HG02885 (cell line): ENCODE results near the gene DDX55.
"Not testable (repeated sequence)": the region's sequence is repeated elsewhere in the genome, so short reads cannot be mapped to it uniquely, and the experiment has no call there.

Experiments
- ATAC-seq: cut with Tn5 transposase; IDR thresholded peaks from one replicate; pipeline ENCODE4 v1.9.1; 2021; ENCODE audit warnings: mild to moderate bottlenecking; ENCODE audit not compliant: unreplicated experiment, poor library complexity

DDX55 gene

GRCh38 chr12:123601602-123602489, at the start of gene DDX55:
DDX55 (plus strand) TSS chr12:123602099; CDS start chr12:123602149, 50 bp downstream.
- ATAC-seq = peak; percentile 86

- not testable (repeated sequence) for ATAC-seq
Measured at GRCh38 chr12:123554136-123554535, 47.8 kb upstream of the DDX55 start.

GRCh38 chr12:123554843-123555242, 47.1 kb upstream of the DDX55 start:
- ATAC-seq = not testable (repeated sequence)

- not testable (repeated sequence) for ATAC-seq
Measured at GRCh38 chr12:123558487-123558886, 43.4 kb upstream of the DDX55 start.

- no peak for ATAC-seq
Measured at GRCh38 chr12:123559468-123559867, 42.4 kb upstream of the DDX55 start.

GRCh38 chr12:123571343-123571813, 30.5 kb upstream of the DDX55 start:
- ATAC-seq = no peak

GRCh38 chr12:123572391-123572790, 29.5 kb upstream of the DDX55 start:
- no peak for ATAC-seq

- ATAC-seq = no peak
Measured at GRCh38 chr12:123573870-123574269, 28.0 kb upstream of the DDX55 start.

GRCh38 chr12:123576611-123577010, 25.3 kb upstream of the DDX55 start:
- ATAC-seq = no peak

- no peak for ATAC-seq
Measured at GRCh38 chr12:123578243-123578642, 23.7 kb upstream of the DDX55 start.

- not testable (repeated sequence) for ATAC-seq
Measured at GRCh38 chr12:123578829-123579228, 23.1 kb upstream of the DDX55 start.

- ATAC-seq = no peak
Measured at GRCh38 chr12:123580772-123581171, 21.1 kb upstream of the DDX55 start.

GRCh38 chr12:123591702-123592481, 10.0 kb upstream of the DDX55 start:
- no peak for ATAC-seq

- ATAC-seq = no peak
Measured at GRCh38 chr12:123595729-123596128, 6.2 kb upstream of the DDX55 start.

- ATAC-seq = no peak
Measured at GRCh38 chr12:123597100-123597499, 4.8 kb upstream of the DDX55 start.

- no peak for ATAC-seq
Measured at GRCh38 chr12:123598522-123598921, 3.4 kb upstream of the DDX55 start.

- no peak for ATAC-seq
Measured at GRCh38 chr12:123599310-123599709, 2.6 kb upstream of the DDX55 start.

- no peak for ATAC-seq
Measured at GRCh38 chr12:123599721-123600120, 2.2 kb upstream of the DDX55 start.

GRCh38 chr12:123602651-123603195, 824 bp downstream of the DDX55 start:
- no peak for ATAC-seq

- ATAC-seq = not testable (repeated sequence)
Measured at GRCh38 chr12:123603495-123603894, 1.6 kb downstream of the DDX55 start.

GRCh38 chr12:123607756-123608155, 5.9 kb downstream of the DDX55 start:
- no peak for ATAC-seq
